WI38 (cell line): ENCODE results near the gene BCAR1.
A peak's percentile ranks its signal among the peaks of the same experiment; 100 is the strongest.

Experiments used
- H3K4me3 ChIP-seq: 2 replicates; pipeline ENCODE4 v1.5.1; 2011; ENCODE audit warnings: low read depth, mild to moderate bottlenecking, control low read depth, low read length
- CTCF ChIP-seq: IDR thresholded peaks from 2 replicates; pipeline ENCODE4 v1.5.1; 2012; ENCODE audit warnings: low read depth, mild to moderate bottlenecking, control low read depth, low read length

Gene BCAR1

GRCh38 chr16:75257886-75258806 lies 6.7 kb upstream of the BCAR1 start:
- no peak overlapping the region for H3K4me3 ChIP-seq
- TF ChIP-seq CTCF, result no peak

GRCh38 chr16:75256696-75257343 lies 5.4 kb upstream of the BCAR1 start:
- no peak overlapping the region for H3K4me3 ChIP-seq
- TF ChIP-seq CTCF, result no peak

GRCh38 chr16:75256059-75256571 lies 4.7 kb upstream of the BCAR1 start:
- no peak overlapping the region for H3K4me3 ChIP-seq
- no peak for TF ChIP-seq CTCF

GRCh38 chr16:75254359-75254837 lies 3.0 kb upstream of the BCAR1 start:
- peak overlapping the region; percentile 33 for H3K4me3 ChIP-seq
- no peak for TF ChIP-seq CTCF

- peak overlapping the region; percentile 40 for H3K4me3 ChIP-seq
- no peak for TF ChIP-seq CTCF
Measured at GRCh38 chr16:75252946-75253911, 1.8 kb upstream of the BCAR1 start.

- no peak for TF ChIP-seq CTCF
- H3K4me3 ChIP-seq, result peak overlapping the region; percentile 27
Measured at GRCh38 chr16:75252049-75252864, 833 bp upstream of the BCAR1 start.
